ENCODE data around the gene HDGF. TPM values are rescaled to one million over a fixed set of nuclear protein-coding genes. Genes with fewer than 3 reads are reported as not detected.

Gene HDGF
- total RNA-seq, 4 donors from 2014 or later: 41.2 to 150 (median 73.7) TPM

- no peaks in the 10 kb centered on the region for H3K36me3 ChIP-seq
- TF ChIP-seq POLR2A (IDR thresholded peaks at IDR 0.05) (no peak), CTCF (IDR thresholded peaks at IDR 0.05) (no peak)
- peak overlapping the region in 1 of 2 donors; percentile 21 for H3K27ac ChIP-seq
- intact Hi-C loops (cut with DNase I; ENCODE audit: low total_unique reads): loop anchor here (10.0 kb wide), 1 partner anchor 192 kb away; no protein-coding TSS in a partner anchor
- no peaks in the 10 kb centered on the region for H3K9me3 ChIP-seq
- no peaks in the 10 kb centered on the region for H3K27me3 ChIP-seq
- no peaks in the 10 kb centered on the region for H3K4me1 ChIP-seq
- no peak for DNase-seq
- no peak overlapping the region for H3K4me3 ChIP-seq
These were observed 58.3 kb downstream of the HDGF start for GRCh38 chr1:156692925-156693847.

- no peak for DNase-seq
- Histone ChIP-seq H3K4me3 (no peak overlapping the region), H3K9me3 (no peaks in the 10 kb centered on the region), H3K27ac (no peak overlapping the region), H3K36me3 (no peaks in the 10 kb centered on the region), H3K27me3 (no peaks in the 10 kb centered on the region), H3K4me1 (no peaks in the 10 kb centered on the region)
- intact Hi-C loops (cut with DNase I; ENCODE audit: low total_unique reads): loop anchor here (10.0 kb wide), 1 partner anchor 192 kb away; no protein-coding TSS in a partner anchor
- TF ChIP-seq CTCF (IDR thresholded peaks at IDR 0.05) (no peak), POLR2A (IDR thresholded peaks at IDR 0.05) (no peak)
These were observed 59.0 kb downstream of the HDGF start for GRCh38 chr1:156692441-156692924.

Other genes starting within 250 kb of the HDGF start
- 10 to 100 TPM in 1 of 4 donors, under 1 TPM in 1, not detected in 2; 0.09 to 13.2 TPM for gene IQGAP3, start 179.1 kb downstream of the HDGF start, total RNA-seq
- gene TTC24, start 172.0 kb downstream of the HDGF start, total RNA-seq: not detected
- 10 to 100 TPM; 39.5 to 74.4 (median 52.2) TPM for gene NAXE, start 159.9 kb downstream of the HDGF start, total RNA-seq
- gene GPATCH4, start 150.2 kb downstream of the HDGF start, total RNA-seq: 10 to 100 TPM in 3 of 4 donors, 1 to 10 TPM in 1; 2.3 to 31.6 (median 19.8) TPM
- gene HAPLN2, start 132.3 kb downstream of the HDGF start, total RNA-seq: 1 to 10 TPM in 1 of 4 donors, under 1 TPM in 1, not detected in 2; 0.77 to 3.9 TPM
- 1 to 10 TPM in 3 of 4 donors, not detected in 1; 2.3 to 3.0 (median 2.8) TPM for gene BCAN, start 109.6 kb downstream of the HDGF start, total RNA-seq
- gene NES, start 74.3 kb downstream of the HDGF start, total RNA-seq: 10 to 100 TPM in 3 of 4 donors, 1 to 10 TPM in 1; 9.7 to 70.9 (median 34.5) TPM
- 10 to 100 TPM in 3 of 4 donors, not detected in 1; 11.0 to 71.5 (median 14.3) TPM for gene CRABP2, start 46.1 kb downstream of the HDGF start, total RNA-seq
- 10 to 100 TPM in 3 of 4 donors, 1 to 10 TPM in 1; 3.5 to 69.7 (median 29.4) TPM for gene METTL25B, start 23.2 kb downstream of the HDGF start, total RNA-seq
- 10 to 100 TPM in 2 of 4 donors, 1 to 10 TPM in 2; 3.6 to 24.8 (median 10.2) TPM for gene ISG20L2, start 22.9 kb downstream of the HDGF start, total RNA-seq
- 10 to 100 TPM in 3 of 4 donors, 1 to 10 TPM in 1; 8.2 to 58.5 (median 23.8) TPM for gene MRPL24, start 10.6 kb downstream of the HDGF start, total RNA-seq
- 10 to 100 TPM; 22.7 to 71.9 (median 29.1) TPM for gene PRCC, start 15.9 kb upstream of the HDGF start, total RNA-seq
- gene SH2D2A, start 65.2 kb upstream of the HDGF start, total RNA-seq: 1 to 10 TPM in 1 of 4 donors, not detected in 3; 6.0 TPM
- 1 to 10 TPM in 1 of 4 donors, not detected in 3; 1.2 TPM for gene INSRR, start 107.4 kb upstream of the HDGF start, total RNA-seq
- 10 to 100 TPM in 1 of 4 donors, 1 to 10 TPM in 1, under 1 TPM in 2; 0.35 to 19.2 (median 3.6) TPM for gene NTRK1, start 109.2 kb upstream of the HDGF start, total RNA-seq
- gene PEAR1, start 142.0 kb upstream of the HDGF start, total RNA-seq: 10 to 100 TPM in 3 of 4 donors, 1 to 10 TPM in 1; 7.4 to 41.8 (median 17.9) TPM
- 1 to 10 TPM in 1 of 4 donors, under 1 TPM in 2, not detected in 1; 0.48 to 3.8 (median 0.91) TPM for gene LRRC71, start 169.0 kb upstream of the HDGF start, total RNA-seq